H1 (cell line): ENCODE measurements around the gene HMGN1. TPM values are rescaled to one million over a fixed set of nuclear protein-coding genes. Genes with fewer than 3 reads are reported as not detected.

Experiments
- CTCF ChIA-PET: fragments of 300-600 bp; sonication (Branson Sonifier 250); formaldehyde crosslinking; loops from one replicate; lab custom pipeline; 2021; ENCODE audit not compliant: partially characterized antibody; lab: Charles Lee
- POLR2A ChIA-PET: fragments of 300-600 bp; sonication (Branson Sonifier 250); formaldehyde crosslinking; loops from one replicate; lab custom pipeline; 2021; ENCODE audit warnings: inconsistent platforms; ENCODE audit not compliant: partially characterized antibody; lab: Charles Lee
- DNase-seq, 2 experiments: peaks; one replicate each; pipeline versions ENCODE4 v3.0.0 to v3.0.0-alpha.2; 2010 to 2022; ENCODE audit warnings: low spot score in 2 of 2, low read depth in 1 of 2, mixed read lengths in 1 of 2
- FAIRE-seq: peaks from 2 replicates; lab custom pipeline; 2011; peaks lifted over from hg19 to GRCh38; lab: Jason Lieb, UNC
- H2AFZ ChIP-seq: 2 replicates; pipeline ENCODE4 v1.8.1; 2012; ENCODE audit warnings: low read length, inconsistent platforms
- H2AK5ac ChIP-seq: 2 replicates; pipeline ENCODE4 v1.6.1; 2013; ENCODE audit warnings: low read depth, low read length
- H2BK120ac ChIP-seq: replicated peaks from 2 replicates; pipeline ENCODE3; 2013; ENCODE audit warnings: low read depth, low read length, inconsistent platforms
- H2BK12ac ChIP-seq: 2 replicates; pipeline ENCODE4 v1.6.1; 2013; ENCODE audit warnings: low read depth, low read length
- H2BK15ac ChIP-seq: 2 replicates; pipeline ENCODE4 v1.6.1; 2013; ENCODE audit warnings: low read length
- H2BK20ac ChIP-seq: 2 replicates; pipeline ENCODE4 v1.6.1; 2013; ENCODE audit warnings: low read length
- H2BK5ac ChIP-seq: 2 replicates; pipeline ENCODE4 v1.6.1; 2013; ENCODE audit warnings: low read depth, low read length
- H3K14ac ChIP-seq: 2 replicates; pipeline ENCODE4 v1.6.1; 2013; ENCODE audit warnings: inconsistent platforms; ENCODE audit not compliant: insufficient read length
- H3K18ac ChIP-seq: 2 replicates; pipeline ENCODE4 v1.6.1; 2013; ENCODE audit warnings: low read length; ENCODE audit errors: extremely low read depth
- H3K23ac ChIP-seq: 2 replicates; pipeline ENCODE4 v1.6.1; 2013; ENCODE audit warnings: inconsistent platforms; ENCODE audit not compliant: insufficient read length
- H3K23me2 ChIP-seq: 2 replicates; pipeline ENCODE4 v1.6.1; 2013; ENCODE audit warnings: low read depth, low read length
- H3K27ac ChIP-seq: 2 replicates; pipeline ENCODE4 v1.6.1; 2011; ENCODE audit warnings: low read depth, low read length, inconsistent platforms
- H3K27me3 ChIP-seq, 4 experiments: replicated peaks in 1 of 4; 1 replicate in 1 of 4; 2 replicates in 3 of 4; pipeline versions ENCODE4 v1.6.1 to v1.8.1; 2011 to 2013; ENCODE audit warnings: low read length in 3 of 4, mild to moderate bottlenecking in 3 of 4, inconsistent platforms in 2 of 4, mixed read lengths in 2 of 4, moderate library complexity in 1 of 4; ENCODE audit not compliant: control insufficient read depth in 3 of 4, insufficient read depth in 3 of 4; ENCODE audit errors: extremely low read depth in 1 of 4
- H3K36me3 ChIP-seq, 4 experiments: 2 replicates each; pipeline versions ENCODE4 v1.6.1 to v1.8.1; 2011 to 2013; ENCODE audit warnings: mild to moderate bottlenecking in 4 of 4, low read length in 3 of 4, moderate library complexity in 2 of 4, control low read depth in 1 of 4, inconsistent platforms in 1 of 4; ENCODE audit not compliant: insufficient read depth in 4 of 4, control insufficient read depth in 2 of 4
- H3K4ac ChIP-seq: replicated peaks from 2 replicates; pipeline ENCODE3; 2013; ENCODE audit warnings: low read length, low read depth, mixed read lengths, inconsistent platforms; ENCODE audit not compliant: insufficient read length
- H3K4me1 ChIP-seq, 4 experiments: replicated peaks in 1 of 4; 1 replicate in 1 of 4; 2 replicates in 3 of 4; pipeline versions ENCODE4 v1.6.1 to v1.8.1; 2011 to 2013; ENCODE audit warnings: low read length in 3 of 4, inconsistent platforms in 2 of 4, mixed read lengths in 1 of 4; ENCODE audit not compliant: insufficient read depth in 4 of 4, control insufficient read depth in 3 of 4
- H3K4me2 ChIP-seq, 2 experiments: 2 replicates each; pipeline versions ENCODE4 v1.6.1 to v1.8.1; 2011 to 2013; ENCODE audit warnings: low read depth in 2 of 2, low read length in 2 of 2, control low read depth in 1 of 2, inconsistent platforms in 1 of 2, mild to moderate bottlenecking in 1 of 2; ENCODE audit not compliant: insufficient read depth in 1 of 2
- H3K4me3 ChIP-seq, 4 experiments: fragments of 200-600, 300-600 bp in 1 of 4; sonication (generic), shearing (Covaris generic), sonication (Bioruptor Twin) in 1 of 4; 2 replicates each; pipeline versions ENCODE4 v1.5.1 to v1.8.1; 2011 to 2016; ENCODE audit warnings: low read length in 4 of 4, low read depth in 3 of 4, control low read depth in 2 of 4, inconsistent platforms in 2 of 4, mild to moderate bottlenecking in 2 of 4, mixed read lengths in 1 of 4, moderate library complexity in 1 of 4; ENCODE audit not compliant: insufficient read depth in 2 of 4; ENCODE audit errors: extremely low read depth in 1 of 4
- H3K56ac ChIP-seq: replicated peaks from 2 replicates; pipeline ENCODE3; 2013; ENCODE audit warnings: low read depth, mild to moderate bottlenecking, mixed read lengths, low read length, inconsistent platforms; ENCODE audit not compliant: insufficient read length
- H3K79me1 ChIP-seq: 2 replicates; pipeline ENCODE4 v1.6.1; 2013; ENCODE audit warnings: low read depth, low read length, control low read depth
- H3K79me2 ChIP-seq, 2 experiments: 2 replicates each; pipeline versions ENCODE4 v1.6.1 to v1.8.1; 2012 to 2013; ENCODE audit warnings: low read length in 2 of 2, mild to moderate bottlenecking in 2 of 2, inconsistent platforms in 1 of 2; ENCODE audit not compliant: insufficient read depth in 2 of 2, control insufficient read depth in 1 of 2
- H3K9ac ChIP-seq, 4 experiments: replicated peaks in 1 of 4; 1 replicate in 1 of 4; 2 replicates in 3 of 4; pipeline versions ENCODE4 v1.6.1 to v1.8.1; 2011 to 2013; ENCODE audit warnings: low read depth in 3 of 4, low read length in 3 of 4, control low read depth in 2 of 4, mild to moderate bottlenecking in 2 of 4, moderate library complexity in 2 of 4, inconsistent platforms in 1 of 4; ENCODE audit errors: extremely low read depth in 1 of 4
- H3K9me3 ChIP-seq, 2 experiments: 2 replicates each; pipeline versions ENCODE4 v1.6.1 to v1.8.1; 2012 to 2013; ENCODE audit warnings: mild to moderate bottlenecking in 2 of 2, moderate library complexity in 2 of 2, control low read depth in 1 of 2, inconsistent platforms in 1 of 2, low read depth in 1 of 2, low read length in 1 of 2, mixed read lengths in 1 of 2; ENCODE audit not compliant: insufficient read depth in 2 of 2
- H4K20me1 ChIP-seq, 2 experiments: replicated peaks in 1 of 2; 2 replicates each; pipeline versions ENCODE3 to v1.8.1; 2011 to 2013; ENCODE audit warnings: inconsistent platforms in 2 of 2, low read length in 2 of 2, mild to moderate bottlenecking in 1 of 2; ENCODE audit not compliant: insufficient read depth in 2 of 2, control insufficient read depth in 1 of 2
- H4K5ac ChIP-seq: 2 replicates; pipeline ENCODE4 v1.6.1; 2013; ENCODE audit warnings: low read length, low read depth, mixed read lengths, inconsistent platforms; ENCODE audit not compliant: insufficient read length
- H4K8ac ChIP-seq: 2 replicates; pipeline ENCODE4 v1.8.0; 2013; ENCODE audit warnings: mild to moderate bottlenecking, moderate library complexity, low read length, inconsistent platforms; ENCODE audit not compliant: insufficient read depth; ENCODE audit errors: extremely low read depth
- H4K91ac ChIP-seq: replicated peaks from 2 replicates; pipeline ENCODE3; 2013; ENCODE audit warnings: low read length, mixed read lengths, inconsistent platforms; ENCODE audit not compliant: insufficient read length
- CHD1 ChIP-seq: IDR thresholded peaks from 2 replicates; pipeline ENCODE4 v1.6.1; 2012; ENCODE audit warnings: low read depth, low read length, improper control_type of control experiment
- TEAD4 ChIP-seq: IDR thresholded peaks from 2 replicates; pipeline ENCODE4 v1.6.1; 2012; ENCODE audit warnings: low read depth, low read length, inconsistent platforms, mixed read lengths
- YY1 ChIP-seq: IDR thresholded peaks from 2 replicates; pipeline ENCODE4 v1.6.1; 2011; ENCODE audit warnings: low read depth, mild to moderate bottlenecking, low read length
- WGBS, 2 experiments: shearing (Covaris generic) in 1 of 2; methylation state at CpG; one replicate each; pipeline versions ENCODE4 v1.1.6 to v1.1.7; 2013 to 2015; ENCODE audit warnings: low lambda C conversion rate in 2 of 2, mixed read lengths in 2 of 2, inconsistent platforms in 1 of 2, low coverage in 1 of 2, missing lambda C conversion rate in 1 of 2; ENCODE audit not compliant: insufficient replicate concordance in 2 of 2, insufficient coverage in 1 of 2, insufficient read length in 1 of 2; ENCODE audit errors: extremely low coverage in 1 of 2, missing lambda C conversion rate in 1 of 2; 5-methylcytosine and 5-hydroxymethylcytosine counted together
- polyA plus RNA-seq, 7 experiments: library from polyadenylated mRNA; depleted of rRNA in 3 of 7; stranded (reverse) in 5 of 7; unstranded in 2 of 7; fragments of >200 nt in 5 of 7; fragments of 200-250 nt in 2 of 7; gene quantifications; 1 replicate in 5 of 7; 2 replicates in 1 of 7; 4 replicates in 1 of 7; pipeline versions ENCODE4 v1.2.1 to v1.2.3, GENCODE V29; 2011 to 2013; ENCODE audit warnings: missing spikeins in 2 of 7, mixed read lengths in 2 of 7
- total RNA-seq: library from RNA; stranded (reverse); fragmentation: NEBNext Ultra II Directional; extraction: Animal tissue kit (Norgen Biotek cat#: 25700); gene quantifications from 2 replicates; pipeline ENCODE4 v1.2.1, GENCODE V29; 2021
- TF ChIP-seq, protein P1 (sequence below): IDR thresholded peaks from 2 replicates; pipeline ENCODE4 v1.6.1; 2012; ENCODE audit warnings: inconsistent platforms

Gene HMGN1
- total and polyA plus RNA-seq, 2 of the 8 experiments (the other 6 are each of a cell fraction or from before 2014, with no cell fraction given): 279 to 505 TPM

DNA sequence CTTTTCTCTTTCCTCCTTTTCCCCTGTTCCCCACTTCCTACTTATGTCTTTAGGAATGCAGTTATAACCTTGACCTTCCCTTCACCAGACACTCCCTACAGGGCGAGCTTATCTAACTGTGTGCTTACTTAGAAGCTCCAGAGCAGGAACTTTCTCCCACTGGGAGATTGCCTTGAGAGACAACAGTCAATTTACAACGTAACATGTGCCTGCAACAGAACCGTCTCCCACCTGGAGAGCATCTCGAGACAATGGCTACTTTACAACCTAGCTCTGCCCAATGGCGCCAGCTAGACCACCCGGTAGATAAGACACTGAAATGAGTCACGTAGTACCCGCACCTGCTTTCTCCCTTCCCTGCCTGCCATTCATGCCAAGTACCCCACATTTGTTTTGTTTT lies 16.7 kb downstream of the HMGN1 start:
- Histone ChIP-seq H2BK12ac (0 out of 2 replicates have a peak overlapping the region, but pooled peaks have one; percentile 7), H3K4me2 (no peak overlapping the region), H4K5ac (no peak overlapping the region), H3K9ac (no peak overlapping the region), H3K79me2 (no peaks in the 10 kb centered on the region), H4K20me1 (no peaks in the 10 kb centered on the region), H3K27me3 (no peaks in the 10 kb centered on the region), H2AFZ (0 out of 2 replicates have a peak overlapping the region, but pooled peaks have one; percentile 6), H3K4ac (no peak overlapping the region), H3K18ac (no peak overlapping the region), H2BK15ac (no peak overlapping the region), H3K23ac (no peak overlapping the region), H2AK5ac (no peak overlapping the region), H2BK5ac (no peak overlapping the region), H3K56ac (no peak overlapping the region), H2BK20ac (no peak overlapping the region), H4K91ac (no peak overlapping the region), H3K23me2 (no peaks in the 10 kb centered on the region), H3K4me3 (no peak overlapping the region), H4K8ac (no peak overlapping the region), H3K79me1 (no peaks in the 10 kb centered on the region), H2BK120ac (no peak overlapping the region), H3K4me1 (no peaks in the 10 kb centered on the region; a peak in 1 of 7 replicates), H3K36me3 (no peaks in the 10 kb centered on the region), H3K14ac (no peak overlapping the region), H3K9me3 (no peaks in the 10 kb centered on the region), H3K27ac (no peak overlapping the region)
- TF ChIP-seq TEAD4 (no peak), YY1 (peak; percentile 47; the same call in 1 of the 2 replicates), CHD1 (no peak)
- TF ChIP-seq, protein P1, sequence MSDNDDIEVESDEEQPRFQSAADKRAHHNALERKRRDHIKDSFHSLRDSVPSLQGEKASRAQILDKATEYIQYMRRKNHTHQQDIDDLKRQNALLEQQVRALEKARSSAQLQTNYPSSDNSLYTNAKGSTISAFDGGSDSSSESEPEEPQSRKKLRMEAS: peak; percentile 48; the same call in 1 of the 2 replicates
- ChIA-PET CTCF (interaction anchor here (0.8 kb wide), 1 partner anchor 327 kb away, joined by 3 read pairs; no protein-coding TSS in a partner anchor), POLR2A (interaction anchor here (1.2 to 5.3 kb wide), 3 partner anchors 10 to 16 kb away, joined by 3 to 31 read pairs (median 18); no protein-coding TSS in a partner anchor)
- 71% methylated on average over 8 of the region's 8 CpGs; no CpG with 5 or more reads in 1 of the 2 experiments for WGBS, 2 experiments
- FAIRE-seq (peak; percentile 36), DNase-seq (no peak)
